Upper lobe of right lung (tissue), 1 donor: ENCODE data around the gene LCT. TPM values are rescaled to one million over a fixed set of nuclear protein-coding genes. Genes with fewer than 3 reads are reported as not detected.

Experiments
- ATAC-seq: fragments of 200-7000 bp; cut with Tn5 transposase; one replicate; pipeline ENCODE4 v1.9.1; 2020; ENCODE audit warnings: mild to moderate bottlenecking, moderate library complexity
- DNase-seq: peaks from one replicate; pipeline ENCODE4 v3.0.0-alpha.2; 2020
- H3K27ac ChIP-seq: fragments of 200-600 bp; one replicate; pipeline ENCODE4 v1.8.0; 2022
- H3K27me3 ChIP-seq: fragments of 200-600 bp; one replicate; pipeline ENCODE4 v1.8.0; 2022; ENCODE audit warnings: mild to moderate bottlenecking
- H3K36me3 ChIP-seq: fragments of 200-600 bp; one replicate; pipeline ENCODE4 v1.8.0; 2022
- H3K4me1 ChIP-seq: fragments of 200-600 bp; one replicate; pipeline ENCODE4 v1.8.0; 2022
- H3K4me3 ChIP-seq: fragments of 200-600 bp; one replicate; pipeline ENCODE4 v1.8.0; 2022; ENCODE audit warnings: mild to moderate bottlenecking
- H3K9me3 ChIP-seq: fragments of 200-600 bp; one replicate; pipeline ENCODE4 v1.8.0; 2022
- intact Hi-C: fragments of 100-400 bp; cut with DNase I; formaldehyde crosslinking; loops from one replicate; pipeline ENCODE4 v1.11.0; 2022
- total RNA-seq: library from RNA; stranded (reverse); fragmentation: NEBNext Ultra II Directional; extraction: Animal tissue kit (Norgen Biotek cat#: 25700); gene quantifications from one replicate; pipeline ENCODE4 v1.2.1, GENCODE V29; 2021
- TF ChIP-seq, protein P1 (sequence below): fragments of 200-600 bp; IDR thresholded peaks from one replicate; pipeline ENCODE4 v1.8.0; 2022; ENCODE audit warnings: antibody characterized with exemption
- donor health status: DM: no; HTN: yes; CAD: no; lungs with severe emphysema.

Gene LCT
- total RNA-seq, 1 donor from 2014 or later = not detected

DNA sequence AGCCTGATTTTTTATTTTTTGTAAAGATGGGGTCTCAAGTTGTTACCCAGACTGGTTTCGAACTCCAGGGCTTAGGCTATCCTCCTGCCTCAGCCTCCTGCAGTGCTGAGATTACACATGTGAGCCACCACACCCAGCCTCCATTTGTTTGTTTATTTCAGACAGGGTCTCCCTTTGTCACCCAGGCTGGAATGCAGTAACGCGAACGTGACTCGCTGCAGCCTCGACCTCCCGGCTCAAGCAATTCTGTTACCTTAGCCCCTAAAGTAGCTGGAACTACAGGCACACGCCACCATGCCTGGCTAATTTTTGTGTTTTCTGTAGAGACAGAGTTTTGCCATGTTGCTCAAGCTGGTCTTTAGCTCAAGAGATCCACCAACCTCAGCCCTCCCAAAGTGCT lies 68.1 kb downstream of the LCT start:
- no peak for DNase-seq
- TF ChIP-seq, protein P1, sequence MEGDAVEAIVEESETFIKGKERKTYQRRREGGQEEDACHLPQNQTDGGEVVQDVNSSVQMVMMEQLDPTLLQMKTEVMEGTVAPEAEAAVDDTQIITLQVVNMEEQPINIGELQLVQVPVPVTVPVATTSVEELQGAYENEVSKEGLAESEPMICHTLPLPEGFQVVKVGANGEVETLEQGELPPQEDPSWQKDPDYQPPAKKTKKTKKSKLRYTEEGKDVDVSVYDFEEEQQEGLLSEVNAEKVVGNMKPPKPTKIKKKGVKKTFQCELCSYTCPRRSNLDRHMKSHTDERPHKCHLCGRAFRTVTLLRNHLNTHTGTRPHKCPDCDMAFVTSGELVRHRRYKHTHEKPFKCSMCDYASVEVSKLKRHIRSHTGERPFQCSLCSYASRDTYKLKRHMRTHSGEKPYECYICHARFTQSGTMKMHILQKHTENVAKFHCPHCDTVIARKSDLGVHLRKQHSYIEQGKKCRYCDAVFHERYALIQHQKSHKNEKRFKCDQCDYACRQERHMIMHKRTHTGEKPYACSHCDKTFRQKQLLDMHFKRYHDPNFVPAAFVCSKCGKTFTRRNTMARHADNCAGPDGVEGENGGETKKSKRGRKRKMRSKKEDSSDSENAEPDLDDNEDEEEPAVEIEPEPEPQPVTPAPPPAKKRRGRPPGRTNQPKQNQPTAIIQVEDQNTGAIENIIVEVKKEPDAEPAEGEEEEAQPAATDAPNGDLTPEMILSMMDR = no peak
- peaks cover 100% of the 10 kb centered on the region for H3K36me3 ChIP-seq
- no peaks in the 10 kb centered on the region for H3K9me3 ChIP-seq
- no peaks in the 10 kb centered on the region for H3K4me1 ChIP-seq
- H3K27ac ChIP-seq = no peak overlapping the region
- no peak for ATAC-seq
- no peaks in the 10 kb centered on the region for H3K27me3 ChIP-seq
- intact Hi-C loops = no loop called here
- H3K4me3 ChIP-seq = no peak overlapping the region

DNA sequence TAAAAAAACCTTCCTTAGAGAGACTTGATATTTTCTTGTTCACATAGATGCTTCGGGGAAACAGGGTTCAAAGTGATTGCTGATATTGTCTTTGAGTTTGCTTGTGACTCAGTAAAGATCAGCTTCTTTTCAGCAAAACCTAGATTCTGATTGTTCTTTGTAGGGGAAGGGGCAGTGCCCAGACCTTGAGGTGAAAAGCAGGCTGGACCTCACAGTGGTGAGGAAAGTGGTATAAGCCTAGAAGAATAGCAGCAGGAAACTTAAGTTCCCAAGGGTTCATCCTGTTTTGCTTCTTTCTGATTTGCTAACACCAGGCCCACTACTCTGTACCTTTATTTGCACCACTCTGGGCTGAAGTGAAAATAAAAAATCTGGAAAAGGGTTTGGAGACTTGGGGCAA lies 74.5 kb downstream of the LCT start:
- Histone ChIP-seq H3K36me3 (peaks cover 95% of the 10 kb centered on the region), H3K27me3 (no peaks in the 10 kb centered on the region), H3K4me1 (no peaks in the 10 kb centered on the region), H3K27ac (no peak overlapping the region), H3K9me3 (no peaks in the 10 kb centered on the region), H3K4me3 (no peak overlapping the region)
- intact Hi-C loops = no loop called here
- no peak for DNase-seq
- TF ChIP-seq, protein P1 = no peak
- ATAC-seq = no peak

DNA sequence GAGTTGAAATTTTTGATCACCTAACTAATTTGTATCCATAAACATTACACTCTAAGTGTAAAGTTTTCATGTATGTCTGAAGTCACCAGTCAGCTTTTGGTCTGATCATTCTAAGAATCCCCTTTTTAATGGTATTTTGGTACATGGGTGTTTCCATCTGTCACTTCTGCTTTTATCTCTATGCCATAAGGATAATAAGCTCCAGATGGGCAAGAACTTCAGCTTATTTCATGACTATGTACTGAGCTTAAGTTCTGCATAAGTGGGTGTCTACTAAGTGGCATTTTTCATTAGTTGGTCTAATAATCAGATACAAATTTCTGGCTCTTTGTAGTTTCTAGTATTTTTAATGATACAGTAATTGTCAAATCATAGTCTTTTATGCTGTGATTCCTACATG lies 75.0 kb downstream of the LCT start:
- Histone ChIP-seq H3K4me1 (no peaks in the 10 kb centered on the region), H3K27me3 (no peaks in the 10 kb centered on the region), H3K27ac (no peak overlapping the region), H3K36me3 (peaks cover 95% of the 10 kb centered on the region), H3K9me3 (no peaks in the 10 kb centered on the region), H3K4me3 (no peak overlapping the region)
- ATAC-seq (no peak), DNase-seq (no peak)
- TF ChIP-seq, protein P1 = no peak
- intact Hi-C loops = no loop called here

DNA sequence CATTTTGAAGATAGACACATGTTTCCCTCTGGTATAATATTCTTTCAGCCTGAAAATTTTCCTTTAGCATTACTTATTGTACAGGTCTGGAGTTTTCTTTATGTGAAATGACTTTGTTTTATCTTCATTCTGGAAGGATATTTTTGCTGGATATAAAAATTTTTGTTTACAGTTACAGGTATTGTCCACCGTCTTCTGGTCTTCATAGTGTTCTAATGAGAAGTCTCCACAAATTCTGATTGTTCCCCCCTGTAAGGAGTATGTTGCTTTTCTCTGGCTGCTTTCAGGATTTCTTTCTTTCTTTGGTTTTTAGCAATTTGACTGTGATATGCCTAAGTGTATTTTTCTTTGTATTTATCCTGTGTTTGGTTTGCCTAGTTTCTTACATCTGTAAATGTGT lies 80.3 kb downstream of the LCT start:
- H3K9me3 ChIP-seq = no peaks in the 10 kb centered on the region
- H3K36me3 ChIP-seq = peaks cover 95% of the 10 kb centered on the region
- intact Hi-C loops = no loop called here
- ATAC-seq = no peak
- DNase-seq = no peak
- no peaks in the 10 kb centered on the region for H3K4me1 ChIP-seq
- TF ChIP-seq, protein P1 = no peak
- H3K27me3 ChIP-seq = no peaks in the 10 kb centered on the region
- H3K4me3 ChIP-seq = no peak overlapping the region
- H3K27ac ChIP-seq = no peak overlapping the region

DNA sequence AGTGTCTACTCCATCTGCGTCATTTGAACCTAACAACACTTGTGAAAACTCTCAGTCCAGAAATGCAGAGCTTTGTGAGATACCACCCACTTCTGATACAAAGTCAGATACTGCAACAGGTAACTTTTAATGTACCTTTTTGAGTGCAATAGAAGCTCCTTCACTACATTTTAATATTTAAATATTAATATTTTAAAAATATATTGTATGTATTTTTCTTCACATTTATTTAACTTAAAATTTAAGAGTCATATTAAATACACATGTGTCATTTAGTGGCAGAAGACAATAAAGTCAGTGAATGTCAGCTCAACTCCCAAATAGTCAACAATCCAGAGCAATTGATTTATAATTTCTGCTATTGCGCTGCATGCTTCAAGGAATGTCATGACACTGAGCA lies 81.4 kb downstream of the LCT start:
- no peak overlapping the region for H3K4me3 ChIP-seq
- no peaks in the 10 kb centered on the region for H3K4me1 ChIP-seq
- no peak overlapping the region for H3K27ac ChIP-seq
- no peak for ATAC-seq
- peaks cover 91% of the 10 kb centered on the region for H3K36me3 ChIP-seq
- H3K9me3 ChIP-seq = no peaks in the 10 kb centered on the region
- TF ChIP-seq, protein P1 = no peak
- DNase-seq = no peak
- no peaks in the 10 kb centered on the region for H3K27me3 ChIP-seq
- intact Hi-C loops = no loop called here

DNA sequence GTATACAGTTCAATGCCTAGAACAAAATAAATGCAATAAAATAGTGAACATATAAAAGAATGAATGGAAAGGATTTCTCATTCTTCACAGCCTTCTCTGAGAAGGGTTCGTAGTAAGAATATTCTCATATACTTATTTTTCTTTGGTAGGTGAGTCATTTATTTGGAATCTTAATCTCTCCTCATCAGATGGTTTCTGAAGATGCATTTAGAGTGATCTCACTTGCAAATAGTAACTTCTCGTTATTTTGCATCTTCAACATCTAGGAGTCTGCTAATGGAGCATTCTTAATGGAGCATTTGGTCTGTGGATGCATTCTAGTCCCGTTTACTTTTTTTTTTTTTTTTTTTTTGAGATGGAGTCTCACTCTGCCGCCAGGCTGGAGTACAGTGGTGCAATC lies 91.4 kb downstream of the LCT start:
- H3K36me3 ChIP-seq = peaks cover 33% of the 10 kb centered on the region
- DNase-seq = no peak
- ATAC-seq = no peak
- H3K27me3 ChIP-seq = no peaks in the 10 kb centered on the region
- peaks cover 23% of the 10 kb centered on the region for H3K4me1 ChIP-seq
- no peak overlapping the region for H3K4me3 ChIP-seq
- H3K27ac ChIP-seq = no peak overlapping the region
- TF ChIP-seq, protein P1 = no peak
- no peaks in the 10 kb centered on the region for H3K9me3 ChIP-seq
- intact Hi-C loops = no loop called here
